ENCODE measurements around the gene PIAS4.

The PIAS4 gene

GRCh38 chr19:4028334-4029246 is 21.1 kb downstream of the PIAS4 start:
- Histone ChIP-seq H3K9me3 (ENCODE audit: control insufficient read depth in 2 of 2, low read length in 2 of 2) (no peaks in the 10 kb centered on the region), H3K27me3 (ENCODE audit: control insufficient read depth in 1 of 2, insufficient read depth in 2 of 2, low read length in 2 of 2) (no peaks in the 10 kb centered on the region), H3K9ac (ENCODE audit: low read length in 2 of 2) (no peak overlapping the region), H3K4me3 (ENCODE audit: low read length in 2 of 2) (no peak overlapping the region), H3K4me1 (ENCODE audit: control insufficient read depth, insufficient read depth, low read length) (peaks cover 2% of the 10 kb centered on the region), H3K27ac (ENCODE audit: low read length) (no peak overlapping the region), H3K36me3 (ENCODE audit: control insufficient read depth in 2 of 2, insufficient read depth in 2 of 2, low read length in 2 of 2) (peaks cover 26 to 36% of the 10 kb centered on the region in 2 donors)

- Histone ChIP-seq H3K9ac (ENCODE audit: low read length in 2 of 2) (no peak overlapping the region), H3K4me1 (ENCODE audit: control insufficient read depth, insufficient read depth, low read length) (peaks cover 2% of the 10 kb centered on the region), H3K9me3 (ENCODE audit: control insufficient read depth in 2 of 2, low read length in 2 of 2) (no peaks in the 10 kb centered on the region), H3K27ac (ENCODE audit: low read length) (no peak overlapping the region), H3K27me3 (ENCODE audit: control insufficient read depth in 1 of 2, insufficient read depth in 2 of 2, low read length in 2 of 2) (no peaks in the 10 kb centered on the region), H3K36me3 (ENCODE audit: control insufficient read depth in 2 of 2, insufficient read depth in 2 of 2, low read length in 2 of 2) (peaks cover 30 to 41% of the 10 kb centered on the region in 2 donors), H3K4me3 (ENCODE audit: low read length in 2 of 2) (no peak overlapping the region)
These were observed 21.7 kb downstream of the PIAS4 start for GRCh38 chr19:4029247-4029614.

- no peak overlapping the region for H3K27ac ChIP-seq (ENCODE audit: low read length)
- H3K9ac ChIP-seq (ENCODE audit: low read length in 2 of 2), result no peak overlapping the region
- H3K36me3 ChIP-seq (ENCODE audit: control insufficient read depth in 2 of 2, insufficient read depth in 2 of 2, low read length in 2 of 2), result peaks cover 26 to 34% of the 10 kb centered on the region in 2 donors
- no peaks in the 10 kb centered on the region for H3K27me3 ChIP-seq (ENCODE audit: control insufficient read depth in 1 of 2, insufficient read depth in 2 of 2, low read length in 2 of 2)
- no peaks in the 10 kb centered on the region for H3K9me3 ChIP-seq (ENCODE audit: control insufficient read depth in 2 of 2, low read length in 2 of 2)
- peaks cover 2% of the 10 kb centered on the region for H3K4me1 ChIP-seq (ENCODE audit: control insufficient read depth, insufficient read depth, low read length)
- H3K4me3 ChIP-seq (ENCODE audit: low read length in 2 of 2), result no peak overlapping the region
These were observed 23.0 kb downstream of the PIAS4 start for GRCh38 chr19:4030552-4030951.

GRCh38 chr19:4030981-4031380 is 23.4 kb downstream of the PIAS4 start:
- H3K4me3 ChIP-seq (ENCODE audit: low read length in 2 of 2), result no peak overlapping the region
- H3K27me3 ChIP-seq (ENCODE audit: control insufficient read depth in 1 of 2, insufficient read depth in 2 of 2, low read length in 2 of 2), result no peaks in the 10 kb centered on the region
- peaks cover 2% of the 10 kb centered on the region for H3K4me1 ChIP-seq (ENCODE audit: control insufficient read depth, insufficient read depth, low read length)
- H3K27ac ChIP-seq (ENCODE audit: low read length), result no peak overlapping the region
- H3K36me3 ChIP-seq (ENCODE audit: control insufficient read depth in 2 of 2, insufficient read depth in 2 of 2, low read length in 2 of 2), result peaks cover 30 to 37% of the 10 kb centered on the region in 2 donors
- no peaks in the 10 kb centered on the region for H3K9me3 ChIP-seq (ENCODE audit: control insufficient read depth in 2 of 2, low read length in 2 of 2)
- H3K9ac ChIP-seq (ENCODE audit: low read length in 2 of 2), result no peak overlapping the region

GRCh38 chr19:4031420-4031819 is 23.9 kb downstream of the PIAS4 start:
- H3K27me3 ChIP-seq (ENCODE audit: control insufficient read depth in 1 of 2, insufficient read depth in 2 of 2, low read length in 2 of 2), result no peaks in the 10 kb centered on the region
- peaks cover 33 to 35% of the 10 kb centered on the region in 2 donors for H3K36me3 ChIP-seq (ENCODE audit: control insufficient read depth in 2 of 2, insufficient read depth in 2 of 2, low read length in 2 of 2)
- H3K9me3 ChIP-seq (ENCODE audit: control insufficient read depth in 2 of 2, low read length in 2 of 2), result no peaks in the 10 kb centered on the region
- no peak overlapping the region for H3K27ac ChIP-seq (ENCODE audit: low read length)
- no peak overlapping the region for H3K4me3 ChIP-seq (ENCODE audit: low read length in 2 of 2)
- peaks cover 2% of the 10 kb centered on the region for H3K4me1 ChIP-seq (ENCODE audit: control insufficient read depth, insufficient read depth, low read length)
- H3K9ac ChIP-seq (ENCODE audit: low read length in 2 of 2), result no peak overlapping the region

- H3K9me3 ChIP-seq (ENCODE audit: control insufficient read depth in 2 of 2, low read length in 2 of 2), result no peaks in the 10 kb centered on the region
- no peak overlapping the region for H3K4me3 ChIP-seq (ENCODE audit: low read length in 2 of 2)
- H3K4me1 ChIP-seq (ENCODE audit: control insufficient read depth, insufficient read depth, low read length), result peaks cover 2% of the 10 kb centered on the region
- H3K27ac ChIP-seq (ENCODE audit: low read length), result no peak overlapping the region
- H3K9ac ChIP-seq (ENCODE audit: low read length in 2 of 2), result no peak overlapping the region
- peaks cover 36 to 40% of the 10 kb centered on the region in 2 donors for H3K36me3 ChIP-seq (ENCODE audit: control insufficient read depth in 2 of 2, insufficient read depth in 2 of 2, low read length in 2 of 2)
- no peaks in the 10 kb centered on the region for H3K27me3 ChIP-seq (ENCODE audit: control insufficient read depth in 1 of 2, insufficient read depth in 2 of 2, low read length in 2 of 2)
These were observed 24.9 kb downstream of the PIAS4 start for GRCh38 chr19:4032436-4032835.

- Histone ChIP-seq H3K9me3 (ENCODE audit: control insufficient read depth in 2 of 2, low read length in 2 of 2) (no peaks in the 10 kb centered on the region), H3K4me3 (ENCODE audit: low read length in 2 of 2) (no peak overlapping the region), H3K27ac (ENCODE audit: low read length) (no peak overlapping the region), H3K27me3 (ENCODE audit: control insufficient read depth in 1 of 2, insufficient read depth in 2 of 2, low read length in 2 of 2) (no peaks in the 10 kb centered on the region), H3K4me1 (ENCODE audit: control insufficient read depth, insufficient read depth, low read length) (peaks cover 2% of the 10 kb centered on the region), H3K9ac (ENCODE audit: low read length in 2 of 2) (no peak overlapping the region), H3K36me3 (ENCODE audit: control insufficient read depth in 2 of 2, insufficient read depth in 2 of 2, low read length in 2 of 2) (peaks cover 35 to 36% of the 10 kb centered on the region in 2 donors)
These were observed 25.8 kb downstream of the PIAS4 start for GRCh38 chr19:4033028-4033956.

GRCh38 chr19:4034048-4035017 is 26.8 kb downstream of the PIAS4 start:
- no peak overlapping the region for H3K4me3 ChIP-seq (ENCODE audit: low read length in 2 of 2)
- peaks cover 30% of the 10 kb centered on the region in 2 donors for H3K36me3 ChIP-seq (ENCODE audit: control insufficient read depth in 2 of 2, insufficient read depth in 2 of 2, low read length in 2 of 2)
- no peak overlapping the region for H3K9ac ChIP-seq (ENCODE audit: low read length in 2 of 2)

GRCh38 chr19:4035018-4035566 is 27.6 kb downstream of the PIAS4 start:
- H3K27ac ChIP-seq (ENCODE audit: low read length), result no peak overlapping the region
- no peaks in the 10 kb centered on the region for H3K27me3 ChIP-seq (ENCODE audit: control insufficient read depth in 1 of 2, insufficient read depth in 2 of 2, low read length in 2 of 2)
- peaks cover 30% of the 10 kb centered on the region in 2 donors for H3K36me3 ChIP-seq (ENCODE audit: control insufficient read depth in 2 of 2, insufficient read depth in 2 of 2, low read length in 2 of 2)
- no peak overlapping the region for H3K9ac ChIP-seq (ENCODE audit: low read length in 2 of 2)
- H3K9me3 ChIP-seq (ENCODE audit: control insufficient read depth in 2 of 2, low read length in 2 of 2), result no peaks in the 10 kb centered on the region
- peaks cover 2% of the 10 kb centered on the region for H3K4me1 ChIP-seq (ENCODE audit: control insufficient read depth, insufficient read depth, low read length)
- no peak overlapping the region for H3K4me3 ChIP-seq (ENCODE audit: low read length in 2 of 2)

More at GRCh38 chr19:4034048-4035017, 26.8 kb downstream of the PIAS4 start:
- H3K27ac ChIP-seq (ENCODE audit: low read length), result no peak overlapping the region
- no peaks in the 10 kb centered on the region for H3K27me3 ChIP-seq (ENCODE audit: control insufficient read depth in 1 of 2, insufficient read depth in 2 of 2, low read length in 2 of 2)
- peaks cover 2% of the 10 kb centered on the region for H3K4me1 ChIP-seq (ENCODE audit: control insufficient read depth, insufficient read depth, low read length)
- H3K9me3 ChIP-seq (ENCODE audit: control insufficient read depth in 2 of 2, low read length in 2 of 2), result no peaks in the 10 kb centered on the region

Data from stomach smooth muscle (tissue), 2 donors.